H54 (cell line): ENCODE results near the gene LDB3.

ENCODE experiments used
- DNase-seq: peaks from one replicate; pipeline ENCODE4 v3.0.0; 2011; ENCODE audit warnings: low spot score, mixed read lengths; ENCODE audit not compliant: insufficient read length
- FAIRE-seq: peaks from 3 replicates; lab custom pipeline; 2011; peaks lifted over from hg19 to GRCh38; lab: Jason Lieb, UNC
- POLR2A ChIP-seq: IDR thresholded peaks from 2 replicates; pipeline ENCODE4 v1.6.1; 2011; ENCODE audit warnings: low read depth, mild to moderate bottlenecking, low read length

LDB3 gene

GRCh38 chr10:86646532-86646931, 21.8 kb upstream of the LDB3 start:
- no peak for FAIRE-seq
- no peak for DNase-seq
- TF ChIP-seq POLR2A, result no peak

GRCh38 chr10:86646933-86647332, 21.4 kb upstream of the LDB3 start:
- DNase-seq (no peak), FAIRE-seq (no peak)
- no peak for TF ChIP-seq POLR2A

GRCh38 chr10:86647773-86648703, 20.3 kb upstream of the LDB3 start:
- DNase-seq (no peak), FAIRE-seq (peak; percentile 58)
- no peak for TF ChIP-seq POLR2A

DNA sequence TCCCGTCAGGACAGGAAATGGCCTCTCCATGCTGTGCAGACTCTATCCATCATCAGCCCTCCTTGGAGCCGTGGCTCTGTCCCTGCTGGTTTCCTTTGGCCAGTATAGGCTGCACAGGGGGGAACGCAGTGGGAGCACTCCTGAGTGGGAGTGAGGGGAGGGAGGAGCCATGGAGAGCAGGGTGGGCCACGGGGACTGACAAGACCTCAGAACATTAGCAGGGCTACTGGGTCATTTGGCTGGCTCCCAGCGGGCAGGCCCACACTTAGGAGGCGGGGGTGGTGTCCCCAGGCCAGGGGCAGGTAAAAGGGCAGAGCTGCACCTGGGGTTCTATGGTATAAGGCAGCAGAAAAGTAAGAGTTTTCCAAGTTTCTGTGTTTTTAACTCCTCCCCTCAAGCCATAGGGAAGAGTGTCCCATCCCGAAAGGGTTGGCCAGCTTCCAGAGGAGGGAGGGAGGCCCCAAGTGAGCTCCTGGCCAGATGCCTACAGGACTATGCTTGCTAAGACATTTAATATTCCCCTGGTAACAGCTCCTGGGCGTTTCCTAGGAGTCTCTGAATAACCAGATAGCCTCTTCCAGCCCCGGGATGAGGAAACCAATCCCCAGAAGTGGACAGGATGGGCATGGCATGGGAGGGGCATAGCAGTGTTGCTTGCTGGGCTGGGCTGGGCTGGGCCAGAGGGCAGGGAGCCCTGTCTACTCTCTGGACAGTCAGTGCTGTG, 19.4 kb upstream of the LDB3 start:
- TF ChIP-seq POLR2A, result no peak
- FAIRE-seq, result peak; percentile 84
- DNase-seq, result peak; percentile 94

GRCh38 chr10:86649471-86650150, 18.7 kb upstream of the LDB3 start:
- no peak for DNase-seq
- no peak for FAIRE-seq

DNA sequence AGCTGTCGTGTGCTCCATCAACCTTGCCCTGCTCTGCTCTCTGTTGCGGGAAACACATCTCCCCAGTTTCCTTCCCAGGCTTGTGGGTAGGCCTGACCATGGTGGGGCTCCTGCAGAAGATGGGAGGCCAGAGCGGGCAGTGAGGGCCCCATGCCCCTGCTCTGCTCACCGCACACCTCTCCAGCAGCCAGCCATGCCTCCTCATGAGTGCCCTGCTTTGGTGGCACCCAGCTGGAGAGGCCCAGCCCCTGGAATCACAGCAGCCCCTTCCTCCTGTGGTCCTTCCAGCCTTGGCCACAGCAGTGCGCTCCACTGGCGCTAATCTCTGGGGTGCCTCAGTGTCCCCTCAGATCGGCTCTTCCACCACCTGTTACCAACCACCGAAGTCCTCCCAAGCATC, 18.2 kb upstream of the LDB3 start:
- no peak for FAIRE-seq
- TF ChIP-seq POLR2A, result no peak
- no peak for DNase-seq

More at GRCh38 chr10:86649471-86650150, 18.7 kb upstream of the LDB3 start:
- TF ChIP-seq POLR2A, result no peak

GRCh38 chr10:86651021-86651471, 17.3 kb upstream of the LDB3 start:
- TF ChIP-seq POLR2A, result no peak; the same call in 1 of the 2 replicates
- DNase-seq (no peak), FAIRE-seq (no peak)

DNA sequence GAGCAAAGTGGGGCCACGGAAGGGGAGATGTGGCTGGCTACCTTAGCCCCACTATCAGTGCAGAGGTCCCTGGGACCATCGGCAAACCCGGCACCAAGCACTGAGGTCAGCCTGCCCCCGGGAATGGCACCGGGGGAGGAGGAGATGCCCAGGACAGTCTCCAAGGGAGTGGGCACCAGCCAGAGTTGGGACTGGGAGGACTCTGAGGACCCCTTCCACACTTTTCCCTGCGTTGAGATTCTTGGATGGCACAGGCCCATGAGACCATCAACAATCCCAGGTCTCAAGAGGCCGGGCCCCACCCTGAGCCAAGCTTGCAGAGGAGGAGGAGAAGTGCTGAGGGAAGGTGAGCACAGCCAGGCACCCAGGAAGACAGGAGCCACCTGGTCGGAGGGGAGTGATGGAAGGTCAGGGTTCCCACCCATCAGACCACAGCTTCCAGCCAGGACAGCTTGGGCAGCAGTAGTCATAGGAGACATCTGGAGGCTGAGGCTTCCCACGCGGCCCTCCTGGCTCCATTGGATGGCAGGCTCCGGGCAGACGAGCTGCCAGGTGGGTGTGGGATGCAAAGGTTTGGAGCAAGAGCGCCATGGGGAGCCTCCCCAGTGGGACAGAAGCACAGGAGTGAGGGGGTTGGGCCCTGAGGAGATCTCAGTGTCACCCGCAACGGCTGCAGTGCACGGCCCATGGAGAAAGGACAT, 16.5 kb upstream of the LDB3 start:
- no peak for TF ChIP-seq POLR2A
- no peak for DNase-seq
- FAIRE-seq, result no peak

DNA sequence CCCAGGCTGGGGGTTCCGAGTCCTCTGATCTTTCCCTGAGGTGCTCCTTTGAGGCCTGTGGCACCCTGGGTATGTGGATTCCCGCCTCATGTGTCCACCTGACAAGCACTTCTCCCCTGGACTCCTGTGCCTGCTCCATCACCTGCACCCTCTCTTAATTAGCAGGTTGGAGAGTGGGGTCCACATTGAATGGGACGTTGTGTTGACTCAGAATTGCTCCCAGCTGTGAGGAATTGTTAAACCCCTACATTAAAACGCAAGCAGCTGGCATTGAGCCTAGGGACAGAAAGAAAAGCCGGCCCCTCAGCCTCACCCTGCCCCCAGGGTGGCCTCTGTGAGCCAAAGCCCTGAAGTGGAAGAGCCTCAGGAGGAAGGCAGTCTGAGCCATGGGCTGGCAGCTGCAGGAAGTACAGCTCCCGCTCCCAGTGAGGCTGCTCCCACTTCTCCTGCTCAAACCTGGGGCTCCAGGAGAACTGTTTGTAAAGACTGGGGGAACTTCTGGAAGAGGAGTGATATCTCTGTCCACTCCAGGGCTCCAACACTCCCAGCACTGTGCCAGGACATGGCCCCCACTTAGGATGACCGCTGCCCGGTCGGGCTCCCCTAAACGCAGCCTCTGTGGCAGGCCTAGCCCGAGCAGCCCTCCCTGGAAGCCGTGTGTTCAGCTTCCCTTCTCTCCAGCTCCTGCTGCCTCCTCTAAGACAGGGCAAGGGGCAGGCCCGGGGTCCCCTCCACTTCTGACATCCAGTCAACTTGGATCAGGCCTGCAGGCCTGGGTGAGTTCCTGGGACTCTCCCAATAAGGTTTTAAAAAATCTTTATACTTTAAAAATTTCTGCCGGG, 15.7 kb upstream of the LDB3 start:
- DNase-seq (no peak), FAIRE-seq (no peak)
- no peak for TF ChIP-seq POLR2A

DNA sequence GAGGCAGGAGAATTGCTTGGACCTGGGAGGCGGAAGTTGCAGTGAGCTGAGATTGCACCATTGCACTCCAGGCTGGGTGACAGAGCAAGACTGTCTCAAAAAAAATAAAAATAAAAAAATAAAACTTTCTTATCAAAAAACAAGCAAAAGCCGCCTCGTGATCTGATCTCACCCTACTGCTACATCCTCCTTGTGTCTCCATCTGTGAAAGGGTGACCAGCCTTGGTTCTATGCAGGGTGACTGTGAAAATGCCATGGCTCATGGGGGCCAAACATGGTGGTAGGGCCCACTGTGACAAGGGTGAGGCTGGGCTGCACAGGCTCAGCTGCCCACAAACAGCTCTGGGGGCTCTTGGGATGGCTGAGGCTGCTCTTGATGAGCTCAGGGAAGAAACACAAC, 14.9 kb upstream of the LDB3 start:
- FAIRE-seq, result no peak
- DNase-seq, result no peak
- TF ChIP-seq POLR2A, result no peak

GRCh38 chr10:86653987-86654386, 14.3 kb upstream of the LDB3 start:
- TF ChIP-seq POLR2A, result no peak
- DNase-seq (no peak), FAIRE-seq (no peak)

DNA sequence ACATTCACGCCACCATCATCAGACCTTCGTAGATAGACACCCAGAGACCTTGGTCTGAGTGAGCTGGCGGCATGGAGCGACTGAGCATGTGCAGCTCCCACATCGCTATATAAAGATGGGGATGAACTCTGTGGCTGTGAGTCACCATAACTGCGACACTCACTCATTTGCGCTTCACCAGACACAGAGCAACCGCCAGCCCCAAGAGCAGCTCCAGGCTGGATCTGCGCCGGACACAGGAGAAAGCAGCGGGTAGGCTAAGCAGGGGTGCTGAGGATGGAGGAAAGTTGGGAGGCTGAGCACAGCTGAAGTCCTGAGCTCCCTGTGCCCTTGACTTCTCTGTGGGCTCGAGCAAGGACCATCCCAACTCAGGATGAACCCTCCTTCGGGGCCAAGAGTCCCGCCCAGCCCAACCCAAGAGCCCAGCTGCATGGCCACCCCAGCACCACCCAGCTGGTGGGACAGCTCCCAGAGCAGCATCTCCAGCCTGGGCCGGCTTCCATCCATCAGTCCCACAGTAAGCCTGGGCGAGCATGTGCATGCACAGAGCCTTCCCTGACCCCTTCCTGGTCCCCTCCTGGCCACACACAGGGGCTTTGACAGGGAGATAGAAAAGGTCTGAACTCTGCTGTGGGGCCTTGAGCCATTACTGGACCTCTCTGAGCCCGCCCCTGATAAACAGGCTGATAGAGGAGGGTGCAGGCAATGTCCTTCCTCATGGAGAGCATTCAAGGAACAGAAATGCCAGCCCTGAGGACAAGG, 13.7 kb upstream of the LDB3 start, which contains the start of gene OPN4:
Gene OPN4, plus strand, starts transcription at position 137 of the 762 bp plus-strand sequence. Its CDS starts 237 bp downstream, at position 374.
- peak; percentile 37 for TF ChIP-seq POLR2A
- DNase-seq (peak; percentile 90), FAIRE-seq (peak; percentile 70)
